HG02970 (cell line): ENCODE data around the gene NPPC.
"Not testable (repeated sequence)": the region's sequence is repeated elsewhere in the genome, so short reads cannot be mapped to it uniquely, and the experiment has no call there.

ENCODE experiments used
- ATAC-seq: cut with Tn5 transposase; IDR thresholded peaks from one replicate; pipeline ENCODE4 v1.9.1; 2021; ENCODE audit warnings: mild to moderate bottlenecking, moderate library complexity, moderate number of reproducible peaks; ENCODE audit not compliant: unreplicated experiment, low FRiP score

Gene NPPC

GRCh38 chr2:231891514-231891905, 34.7 kb downstream of the NPPC start:
- ATAC-seq, result no peak

GRCh38 chr2:231890896-231891513, 35.2 kb downstream of the NPPC start:
- ATAC-seq, result no peak

- ATAC-seq, result no peak
Observed at GRCh38 chr2:231887756-231888155, 38.4 kb downstream of the NPPC start.

DNA sequence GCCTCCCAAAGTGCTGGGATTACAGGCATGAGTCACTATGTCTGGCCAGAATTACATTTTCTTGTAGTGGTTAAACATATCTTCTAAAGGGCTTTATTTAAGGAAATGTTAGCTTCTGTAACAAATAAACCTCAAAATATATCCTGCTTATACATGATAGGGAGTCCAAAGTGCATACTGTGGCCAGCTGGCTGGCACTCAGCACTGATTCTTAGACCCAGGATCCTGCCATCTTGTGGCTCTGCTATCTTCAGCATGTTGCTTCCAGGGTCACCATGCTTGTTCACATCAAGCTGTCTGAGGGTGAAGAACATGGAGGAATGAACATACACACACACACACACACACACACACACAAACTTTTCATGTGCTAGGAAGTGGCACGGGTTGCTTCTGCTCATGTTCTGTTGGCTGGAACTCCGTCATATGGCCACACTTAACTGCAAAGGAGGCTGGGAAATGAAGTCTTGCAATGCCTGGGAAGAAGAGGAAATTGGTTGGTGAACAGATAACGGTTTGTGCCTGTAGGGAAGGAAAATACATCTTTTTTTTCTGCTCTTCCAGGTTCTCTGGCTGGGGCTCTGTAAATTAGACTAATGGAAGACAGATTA, 40.0 kb downstream of the NPPC start:
- ATAC-seq, result no peak

DNA sequence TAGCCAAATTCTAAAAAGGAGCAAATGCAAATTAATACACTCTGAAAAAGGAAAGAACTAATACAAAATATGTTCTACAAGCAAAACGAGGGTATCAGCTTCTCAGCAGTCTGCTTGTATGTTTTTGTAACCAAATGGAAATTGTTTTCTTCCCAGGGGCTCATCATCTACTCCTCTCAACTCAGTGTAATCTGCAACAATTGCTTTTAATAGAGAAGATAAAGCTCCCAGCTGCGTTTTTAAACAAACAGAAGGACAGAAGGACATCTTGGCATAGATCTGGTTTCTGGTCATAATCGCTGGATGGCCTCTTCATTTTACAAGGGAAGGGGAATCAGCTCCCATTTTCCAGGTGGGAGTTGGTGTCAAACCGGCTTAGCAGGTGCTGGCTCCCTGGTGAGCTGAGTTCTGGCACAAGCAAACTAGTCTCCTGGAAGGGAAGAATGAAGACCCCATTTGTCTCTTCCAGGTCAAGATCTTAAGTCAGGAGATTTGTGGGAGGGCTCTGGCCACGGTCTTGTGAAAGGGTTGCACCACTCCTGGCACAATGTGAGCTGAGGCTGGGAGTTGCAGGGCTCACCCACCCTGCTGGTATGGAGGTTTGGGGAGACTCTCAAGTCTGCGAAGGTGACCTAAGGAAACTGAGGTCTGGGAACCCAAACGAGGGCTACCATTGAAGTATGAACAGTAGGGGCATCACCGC, 41.6 kb downstream of the NPPC start:
- ATAC-seq, result no peak

DNA sequence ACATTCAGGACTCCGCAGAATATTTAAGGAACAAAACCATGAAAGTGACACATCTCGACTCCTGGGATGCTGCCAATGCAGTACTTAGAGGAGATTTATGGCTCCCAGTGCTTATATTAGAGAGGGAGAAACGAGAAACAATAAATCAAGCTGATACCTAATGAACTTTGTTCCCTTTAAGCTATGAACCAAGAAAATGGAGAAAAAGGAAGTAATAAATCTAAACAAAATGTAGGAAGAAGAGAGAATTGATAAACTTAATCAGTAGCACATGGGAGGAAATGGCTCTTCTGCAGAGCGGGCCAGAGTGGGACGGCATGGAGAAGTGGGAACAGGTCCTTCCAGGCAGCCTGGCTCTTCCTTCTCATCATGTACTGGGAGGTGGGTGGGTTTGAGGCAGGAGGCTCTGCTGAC, 42.7 kb downstream of the NPPC start:
- no peak for ATAC-seq

DNA sequence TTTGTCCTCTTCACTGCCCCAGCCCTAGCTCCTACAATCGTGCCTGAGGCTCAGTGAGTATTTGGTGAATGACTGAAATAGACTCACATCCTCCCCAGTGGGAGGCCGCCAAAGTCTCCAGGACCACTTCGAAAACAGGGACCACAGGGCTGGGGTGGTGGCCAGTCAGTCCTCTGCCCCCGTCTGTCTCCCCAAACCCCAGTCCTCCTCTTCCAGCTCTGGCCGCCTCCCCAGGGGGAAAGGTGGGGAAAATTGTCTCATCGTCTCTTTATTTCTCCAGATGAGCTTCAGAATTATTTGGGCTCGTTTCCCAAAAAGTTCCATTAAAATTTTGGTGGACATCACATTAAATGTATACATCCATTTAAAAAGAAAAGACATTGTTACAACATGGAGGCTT, 43.5 kb downstream of the NPPC start:
- no peak for ATAC-seq

DNA sequence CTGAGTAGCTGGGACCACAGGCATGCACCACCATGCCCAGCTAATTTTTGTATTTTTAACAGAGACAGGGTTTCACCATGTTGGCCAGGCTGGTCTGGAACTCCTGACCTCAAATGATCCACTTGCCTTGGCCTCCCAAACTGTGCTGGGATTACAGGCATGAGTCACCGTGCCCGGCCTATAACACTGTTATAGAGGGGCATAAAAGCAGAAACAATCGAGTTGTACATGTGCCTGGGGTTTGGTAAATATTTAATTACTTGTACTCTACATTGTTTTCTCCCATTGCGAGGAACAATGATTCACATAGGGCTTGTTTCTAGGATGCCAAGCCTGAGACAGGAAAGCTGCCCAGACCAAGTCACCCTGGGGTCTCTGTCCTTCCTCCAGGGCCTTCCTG, 45.8 kb downstream of the NPPC start:
- not testable (repeated sequence) for ATAC-seq

DNA sequence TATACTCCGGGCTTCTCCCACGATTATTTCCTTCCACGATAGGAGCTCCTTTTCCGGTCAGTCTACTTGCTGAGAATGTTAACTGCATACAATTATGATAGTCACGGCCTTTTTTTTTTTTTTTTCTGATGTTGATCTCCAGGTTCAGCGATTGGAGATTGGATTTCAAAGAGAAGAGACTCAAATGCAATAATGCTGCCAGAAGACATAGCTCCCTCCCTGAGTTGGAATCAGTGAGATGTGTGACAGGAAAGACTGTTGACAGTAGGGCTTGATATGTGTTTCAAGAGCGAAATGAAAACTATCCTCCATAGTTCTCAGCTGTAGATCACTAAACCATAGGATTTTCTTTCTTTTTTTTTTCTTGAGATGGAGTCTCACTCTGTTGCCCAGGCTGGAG, 47.0 kb downstream of the NPPC start:
- no peak for ATAC-seq

GRCh38 chr2:231877533-231878456, 48.4 kb downstream of the NPPC start:
- no peak for ATAC-seq

DNA sequence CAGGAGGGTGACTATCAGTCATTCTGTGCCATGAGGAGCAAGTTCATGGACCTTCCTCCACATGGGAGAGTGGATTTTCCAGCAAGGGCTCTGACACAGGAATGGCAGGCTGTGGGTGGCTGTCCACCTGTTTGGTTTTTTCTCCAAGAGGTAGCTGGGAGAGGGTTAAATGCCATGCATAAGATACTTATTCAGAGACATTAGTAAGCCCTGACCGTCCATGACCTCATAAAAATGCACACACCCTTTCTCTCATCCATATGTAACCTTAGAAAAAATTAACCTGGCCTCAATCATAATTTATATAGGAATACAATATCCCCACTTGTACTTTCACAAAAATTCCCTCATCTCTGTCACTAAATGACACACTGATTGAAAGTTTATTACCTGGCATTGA, 51.3 kb downstream of the NPPC start:
- ATAC-seq, result no peak
